ENCODE measurements around the gene TMEM181.

- no peak for TF ChIP-seq CTCF (IDR thresholded peaks at IDR 0.05)
- TF ChIP-seq POLR2A (IDR thresholded peaks at IDR 0.05): no peak
Observed at GRCh38 chr6:158519761-158520160, 40.1 kb upstream of the TMEM181 start.
